ENCODE data around the gene NACAD. TPM values are rescaled to one million over a fixed set of nuclear protein-coding genes. Genes with fewer than 3 reads are reported as not detected.

The NACAD gene
- total RNA-seq, 1 experiment from 2014 or later, result 0.90 TPM

- Mint-ChIP-seq H3K27me3 (ENCODE audit: unreplicated experiment) (peaks cover 42% of the 10 kb centered on the region), H3K36me3 (ENCODE audit: insufficient read depth, unreplicated experiment) (no peaks in the 10 kb centered on the region), H3K4me3 (ENCODE audit: low read depth, unreplicated experiment) (no peak overlapping the region), H3K4me1 (ENCODE audit: low read depth, unreplicated experiment) (no peaks in the 10 kb centered on the region), H3K27ac (ENCODE audit: unreplicated experiment) (no peak overlapping the region), H3K9me3 (ENCODE audit: low read depth, unreplicated experiment) (peaks cover 2% of the 10 kb centered on the region)
- CTCF ChIA-PET, result no interaction called here
- BruUV-seq (replicated peaks), result no TSS peak
- TF ChIP-seq, protein P1, sequence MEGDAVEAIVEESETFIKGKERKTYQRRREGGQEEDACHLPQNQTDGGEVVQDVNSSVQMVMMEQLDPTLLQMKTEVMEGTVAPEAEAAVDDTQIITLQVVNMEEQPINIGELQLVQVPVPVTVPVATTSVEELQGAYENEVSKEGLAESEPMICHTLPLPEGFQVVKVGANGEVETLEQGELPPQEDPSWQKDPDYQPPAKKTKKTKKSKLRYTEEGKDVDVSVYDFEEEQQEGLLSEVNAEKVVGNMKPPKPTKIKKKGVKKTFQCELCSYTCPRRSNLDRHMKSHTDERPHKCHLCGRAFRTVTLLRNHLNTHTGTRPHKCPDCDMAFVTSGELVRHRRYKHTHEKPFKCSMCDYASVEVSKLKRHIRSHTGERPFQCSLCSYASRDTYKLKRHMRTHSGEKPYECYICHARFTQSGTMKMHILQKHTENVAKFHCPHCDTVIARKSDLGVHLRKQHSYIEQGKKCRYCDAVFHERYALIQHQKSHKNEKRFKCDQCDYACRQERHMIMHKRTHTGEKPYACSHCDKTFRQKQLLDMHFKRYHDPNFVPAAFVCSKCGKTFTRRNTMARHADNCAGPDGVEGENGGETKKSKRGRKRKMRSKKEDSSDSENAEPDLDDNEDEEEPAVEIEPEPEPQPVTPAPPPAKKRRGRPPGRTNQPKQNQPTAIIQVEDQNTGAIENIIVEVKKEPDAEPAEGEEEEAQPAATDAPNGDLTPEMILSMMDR (IDR thresholded peaks at IDR 0.05; ENCODE audit: unreplicated experiment), result no peak
- DNase-seq, result no peak
- intact Hi-C loops (cut with micrococcal nuclease; ENCODE audit: unreplicated experiment), result no loop called here
These were observed 30.1 kb upstream of the NACAD start for GRCh38 chr7:45118889-45119331.

DNA sequence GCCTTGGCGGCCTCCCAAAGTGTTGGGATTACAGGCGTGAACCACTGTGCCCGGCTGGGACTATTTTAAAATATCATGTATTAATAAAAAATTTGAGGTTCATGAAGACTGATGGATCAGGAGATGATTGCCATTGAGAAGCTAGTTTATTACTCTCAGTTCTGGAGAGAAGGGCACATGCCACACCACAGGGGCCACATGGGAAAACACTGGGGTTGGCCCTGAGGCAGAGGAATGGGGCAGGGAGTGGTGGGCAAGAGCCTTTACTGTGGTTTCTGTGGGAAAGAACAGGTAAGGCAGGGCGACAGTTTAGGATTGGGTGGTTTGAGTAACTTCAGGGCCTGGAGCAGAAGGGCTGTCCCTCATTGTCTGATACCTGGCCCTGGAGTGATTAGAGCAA lies 29.5 kb upstream of the NACAD start:
- CTCF ChIA-PET, result no interaction called here
- Mint-ChIP-seq H3K4me3 (ENCODE audit: low read depth, unreplicated experiment) (no peak overlapping the region), H3K4me1 (ENCODE audit: low read depth, unreplicated experiment) (no peaks in the 10 kb centered on the region)

DNA sequence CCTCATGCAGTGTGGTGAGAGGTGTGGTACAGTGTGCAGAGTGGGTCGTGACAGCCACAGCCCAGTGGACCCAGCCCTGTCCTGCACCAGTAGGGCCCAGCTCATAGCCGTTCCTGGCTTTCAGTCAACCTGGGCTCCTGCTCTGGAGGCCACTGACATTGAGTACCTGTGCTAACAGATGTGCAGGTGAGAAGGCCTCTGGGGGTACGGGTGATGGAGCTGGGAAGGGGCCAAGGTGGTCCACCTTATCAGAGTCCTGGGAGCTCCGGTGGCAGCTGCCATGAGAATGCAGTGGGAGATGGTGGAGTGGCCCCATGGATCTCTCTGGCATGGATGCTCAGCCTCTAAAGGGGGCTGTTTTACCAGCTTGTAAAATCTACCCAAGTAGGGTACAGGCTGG lies 28.8 kb upstream of the NACAD start:
- BruUV-seq (replicated peaks), result no TSS peak
- Mint-ChIP-seq H3K9me3 (ENCODE audit: low read depth, unreplicated experiment) (peaks cover 2% of the 10 kb centered on the region), H3K27ac (ENCODE audit: unreplicated experiment) (no peak overlapping the region), H3K36me3 (ENCODE audit: insufficient read depth, unreplicated experiment) (peaks cover 2% of the 10 kb centered on the region), H3K27me3 (ENCODE audit: unreplicated experiment) (peaks cover 47% of the 10 kb centered on the region), H3K4me1 (ENCODE audit: low read depth, unreplicated experiment) (no peaks in the 10 kb centered on the region), H3K4me3 (ENCODE audit: low read depth, unreplicated experiment) (no peak overlapping the region)
- intact Hi-C loops (cut with micrococcal nuclease; ENCODE audit: unreplicated experiment), result no loop called here
- TF ChIP-seq, protein P1 (IDR thresholded peaks at IDR 0.05; ENCODE audit: unreplicated experiment), result no peak
- CTCF ChIA-PET, result no interaction called here
- no peak for DNase-seq

More for the DNA sequence above, 29.5 kb upstream of the NACAD start:
- TF ChIP-seq, protein P1 (IDR thresholded peaks at IDR 0.05; ENCODE audit: unreplicated experiment), result no peak
- no peak overlapping the region for H3K27ac Mint-ChIP-seq (ENCODE audit: unreplicated experiment)
- intact Hi-C loops (cut with micrococcal nuclease; ENCODE audit: unreplicated experiment), result no loop called here
- DNase-seq, result no peak
- BruUV-seq (replicated peaks), result no TSS peak
- H3K36me3 Mint-ChIP-seq (ENCODE audit: insufficient read depth, unreplicated experiment), result no peaks in the 10 kb centered on the region
- peaks cover 47% of the 10 kb centered on the region for H3K27me3 Mint-ChIP-seq (ENCODE audit: unreplicated experiment)
- H3K9me3 Mint-ChIP-seq (ENCODE audit: low read depth, unreplicated experiment), result peaks cover 2% of the 10 kb centered on the region

DNA sequence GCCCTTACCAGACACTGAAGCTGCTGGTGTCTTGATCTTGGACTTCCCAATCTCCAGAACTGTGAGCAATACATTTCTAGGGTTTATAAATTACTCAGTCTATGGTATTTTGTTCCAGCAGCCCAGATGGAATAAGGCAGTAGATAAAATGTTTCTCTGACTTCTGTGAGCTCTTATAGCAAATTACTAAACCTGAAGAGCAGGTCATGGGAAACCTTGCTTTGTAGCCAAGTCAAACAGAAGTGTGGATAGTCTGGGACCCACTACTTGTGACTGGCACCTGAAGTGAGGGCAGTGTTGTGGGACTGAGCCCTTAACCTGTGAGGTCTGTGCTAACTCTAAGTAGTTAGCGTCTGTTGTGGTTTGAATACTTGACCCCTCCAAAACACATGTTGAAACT lies 27.3 kb upstream of the NACAD start:
- Mint-ChIP-seq H3K9me3 (ENCODE audit: low read depth, unreplicated experiment) (no peaks in the 10 kb centered on the region), H3K4me1 (ENCODE audit: low read depth, unreplicated experiment) (no peaks in the 10 kb centered on the region), H3K4me3 (ENCODE audit: low read depth, unreplicated experiment) (no peak overlapping the region), H3K36me3 (ENCODE audit: insufficient read depth, unreplicated experiment) (peaks cover 17% of the 10 kb centered on the region), H3K27me3 (ENCODE audit: unreplicated experiment) (peaks cover 47% of the 10 kb centered on the region), H3K27ac (ENCODE audit: unreplicated experiment) (no peak overlapping the region)
- no peak for DNase-seq
- CTCF ChIA-PET, result interaction anchor here (1.2 kb wide), 1 partner anchor 626 kb away, joined by 3 read pairs; no protein-coding TSS in a partner anchor
- no TSS peak for BruUV-seq (replicated peaks)
- intact Hi-C loops (cut with micrococcal nuclease; ENCODE audit: unreplicated experiment), result no loop called here
- TF ChIP-seq, protein P1 (IDR thresholded peaks at IDR 0.05; ENCODE audit: unreplicated experiment), result no peak
